Inferior parietal cortex (tissue), 1 donor: ENCODE data around the gene TRAPPC2L.

ENCODE experiments used
- DNase-seq: peaks from one replicate; pipeline ENCODE4 v3.0.0-alpha.2; 2016; ENCODE audit errors: extremely low spot score

Gene TRAPPC2L

DNA sequence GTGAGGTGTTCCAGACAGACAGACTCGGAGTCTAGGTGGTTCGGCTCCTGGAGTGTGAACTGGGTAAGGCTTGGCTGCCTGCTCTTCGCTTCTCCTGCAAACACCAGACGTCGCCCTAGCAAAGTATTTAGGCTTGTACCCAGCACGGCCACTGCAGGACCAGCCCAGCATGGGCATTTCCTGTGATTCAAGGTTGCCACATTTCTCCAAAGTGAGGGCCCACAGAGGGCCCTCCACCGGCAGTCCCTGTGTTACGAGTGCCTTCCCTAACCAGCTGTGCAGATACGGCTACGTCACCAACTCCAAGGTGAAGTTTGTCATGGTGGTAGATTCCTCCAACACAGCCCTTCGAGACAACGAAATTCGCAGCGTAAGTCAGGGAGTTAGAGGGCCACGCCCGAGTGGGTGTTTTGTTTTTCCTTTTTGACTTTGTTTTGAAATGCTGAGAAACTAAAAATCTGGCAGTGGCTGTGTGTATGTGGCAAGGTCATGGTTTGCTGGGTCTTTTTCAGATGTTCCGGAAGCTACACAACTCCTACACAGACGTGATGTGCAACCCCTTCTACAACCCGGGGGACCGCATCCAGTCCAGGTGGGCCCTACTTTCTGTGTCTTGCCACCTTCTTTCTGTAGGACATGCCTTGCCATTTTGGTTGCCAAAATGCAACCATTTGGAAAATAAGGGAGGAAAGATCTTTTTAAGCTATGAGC, 2.6 kb downstream of the TRAPPC2L start:
- no peak for DNase-seq

GRCh38 chr16:88861359-88861758, 4.4 kb downstream of the TRAPPC2L start:
- DNase-seq: no peak

GRCh38 chr16:88862968-88863367, 6.0 kb downstream of the TRAPPC2L start:
- no peak for DNase-seq

GRCh38 chr16:88863426-88863825, 6.5 kb downstream of the TRAPPC2L start:
- no peak for DNase-seq

- DNase-seq: no peak
Observed at GRCh38 chr16:88864099-88864498, 7.2 kb downstream of the TRAPPC2L start.

GRCh38 chr16:88864521-88864920, 7.6 kb downstream of the TRAPPC2L start:
- no peak for DNase-seq

DNA sequence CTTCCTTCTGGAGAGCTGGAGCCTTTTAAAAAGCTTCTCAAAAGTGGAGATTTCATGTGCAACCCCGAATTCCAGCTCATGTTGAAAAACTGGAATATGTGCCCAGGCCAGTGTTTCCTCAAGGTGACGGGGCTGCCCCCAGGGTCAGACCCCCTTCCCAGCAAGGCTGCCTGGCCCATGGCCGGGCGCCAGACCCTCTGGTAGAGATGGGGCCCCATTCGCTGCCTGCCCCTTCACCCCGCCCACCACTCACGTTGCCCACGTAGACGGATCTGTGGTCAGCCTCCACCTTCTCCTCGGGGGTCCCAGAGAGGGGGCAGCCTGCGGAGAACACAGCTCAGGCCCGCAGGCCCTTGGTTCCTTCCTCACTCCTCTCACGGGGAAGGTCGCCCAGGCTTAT, 8.4 kb downstream of the TRAPPC2L start:
- DNase-seq: no peak

DNA sequence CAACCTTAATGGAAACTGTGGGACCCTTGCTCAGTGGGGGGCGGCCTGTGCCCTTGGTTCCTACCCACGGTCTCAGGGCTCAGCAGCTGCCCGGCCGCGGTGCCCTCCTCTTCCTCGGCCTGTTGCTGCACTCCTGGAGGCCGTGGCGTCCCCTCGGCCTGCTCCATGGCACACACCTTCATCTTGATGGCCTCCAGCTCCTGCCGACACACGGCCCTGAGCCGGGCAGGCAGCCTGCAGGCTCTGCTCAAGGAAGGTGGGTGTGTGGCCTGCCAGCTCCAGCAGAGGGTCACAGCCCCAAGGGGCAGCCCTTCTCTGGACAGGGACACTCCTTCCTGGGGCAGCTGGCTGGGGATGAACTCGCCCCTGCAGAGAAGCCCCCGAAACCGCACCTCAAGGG, 8.8 kb downstream of the TRAPPC2L start:
- DNase-seq: no peak

DNA sequence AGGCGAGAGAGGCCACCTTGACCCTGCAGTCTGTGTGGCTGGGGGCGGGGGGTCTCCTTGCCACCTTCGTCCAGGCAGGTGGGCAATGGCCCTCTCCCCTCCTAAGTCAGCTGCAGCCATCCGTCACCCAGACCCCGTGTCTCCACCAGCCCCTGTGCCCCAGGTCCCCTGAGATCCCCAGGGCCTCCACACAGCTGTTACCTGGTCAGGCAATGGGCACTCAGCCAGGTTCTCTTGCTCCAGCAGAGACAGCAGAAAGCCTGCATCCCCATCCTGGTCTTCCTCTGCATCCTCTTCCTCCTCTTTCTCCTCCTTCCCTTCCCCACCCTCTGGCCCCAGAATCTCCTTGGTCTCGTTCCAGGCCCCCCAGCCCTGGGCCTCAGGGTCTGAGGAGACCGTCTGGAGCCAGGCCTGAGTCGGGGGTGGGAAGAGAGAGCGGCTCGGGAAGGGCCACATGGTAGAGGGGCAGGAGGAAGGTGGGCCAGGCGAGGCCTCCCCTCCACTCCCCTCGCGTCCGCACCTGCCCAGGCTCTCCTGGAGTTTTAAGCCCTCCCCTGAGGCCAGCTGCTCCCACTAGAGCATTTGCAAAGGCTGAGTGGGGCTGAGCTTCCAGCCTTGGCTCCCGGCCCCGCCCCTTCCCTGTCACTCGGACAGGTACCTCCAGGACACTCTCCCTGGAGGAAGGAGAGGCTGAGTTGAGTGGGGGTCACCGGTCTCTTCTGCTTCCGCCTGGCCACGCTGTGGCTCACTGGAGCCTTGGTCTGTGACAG, 9.4 kb downstream of the TRAPPC2L start, which contains the start of gene PABPN1L:
PABPN1L (minus strand) TSS at position 510 of the 770 bp plus-strand sequence; CDS start at position 456, 54 bp downstream.
- DNase-seq: no peak

GRCh38 chr16:88867581-88868246, 10.8 kb downstream of the TRAPPC2L start:
- DNase-seq: no peak

GRCh38 chr16:88868974-88869672, 12.2 kb downstream of the TRAPPC2L start:
- DNase-seq: no peak

DNA sequence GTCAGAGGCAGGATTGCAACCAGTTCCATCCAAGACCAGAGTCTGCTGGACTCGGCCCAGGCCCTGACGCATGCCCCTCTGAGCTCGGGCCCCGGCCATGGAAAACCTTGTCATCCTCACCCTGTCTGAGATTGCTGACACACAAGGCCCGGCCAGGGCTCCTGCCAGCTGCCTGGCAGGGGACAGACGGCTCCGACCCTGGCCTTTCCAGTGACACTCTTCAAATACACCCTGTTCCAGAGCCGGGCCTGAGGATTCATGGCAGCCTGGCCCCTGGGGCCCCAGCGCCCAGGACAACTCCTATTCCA, 12.7 kb downstream of the TRAPPC2L start:
- no peak for DNase-seq

DNA sequence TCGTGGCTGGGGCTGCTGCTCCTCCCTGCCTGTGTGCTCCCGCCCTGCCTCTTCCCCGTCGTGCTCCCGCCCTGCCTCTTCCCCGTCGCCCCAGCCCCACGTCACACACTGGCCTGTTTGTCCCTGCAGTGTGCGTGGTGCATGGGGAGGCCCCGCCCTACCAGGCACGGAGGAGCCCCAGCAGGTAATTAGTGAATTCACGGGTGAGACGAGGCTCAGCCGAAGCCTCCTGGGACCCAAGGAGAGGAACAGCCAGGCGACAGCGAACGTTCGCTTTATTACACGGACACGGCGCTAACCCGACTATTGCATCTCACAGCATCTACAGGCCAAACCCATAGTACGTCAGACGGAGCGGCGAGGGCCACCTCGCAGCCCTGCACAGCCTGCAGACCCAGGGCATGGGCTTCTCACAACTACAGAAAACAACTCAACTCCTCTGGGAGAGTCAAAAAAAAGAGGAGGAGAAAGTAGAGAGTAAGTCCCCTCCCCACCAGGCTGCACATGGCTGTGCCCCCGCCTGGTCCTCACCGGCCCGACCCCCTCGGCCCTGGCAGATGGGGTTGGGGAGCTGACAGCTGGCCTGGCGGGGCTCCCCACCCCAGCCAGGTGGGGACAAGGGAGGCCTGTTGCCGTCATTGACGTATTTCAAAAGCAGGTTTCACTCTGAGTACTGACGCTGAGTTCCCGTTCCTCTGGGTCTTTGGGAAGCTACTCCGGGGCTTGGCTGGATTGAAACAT, 13.9 kb downstream of the TRAPPC2L start:
- DNase-seq: no peak

GRCh38 chr16:88871349-88871702, 14.4 kb downstream of the TRAPPC2L start:
- no peak for DNase-seq

GRCh38 chr16:88871730-88872416, 14.9 kb downstream of the TRAPPC2L start:
- no peak for DNase-seq

DNA sequence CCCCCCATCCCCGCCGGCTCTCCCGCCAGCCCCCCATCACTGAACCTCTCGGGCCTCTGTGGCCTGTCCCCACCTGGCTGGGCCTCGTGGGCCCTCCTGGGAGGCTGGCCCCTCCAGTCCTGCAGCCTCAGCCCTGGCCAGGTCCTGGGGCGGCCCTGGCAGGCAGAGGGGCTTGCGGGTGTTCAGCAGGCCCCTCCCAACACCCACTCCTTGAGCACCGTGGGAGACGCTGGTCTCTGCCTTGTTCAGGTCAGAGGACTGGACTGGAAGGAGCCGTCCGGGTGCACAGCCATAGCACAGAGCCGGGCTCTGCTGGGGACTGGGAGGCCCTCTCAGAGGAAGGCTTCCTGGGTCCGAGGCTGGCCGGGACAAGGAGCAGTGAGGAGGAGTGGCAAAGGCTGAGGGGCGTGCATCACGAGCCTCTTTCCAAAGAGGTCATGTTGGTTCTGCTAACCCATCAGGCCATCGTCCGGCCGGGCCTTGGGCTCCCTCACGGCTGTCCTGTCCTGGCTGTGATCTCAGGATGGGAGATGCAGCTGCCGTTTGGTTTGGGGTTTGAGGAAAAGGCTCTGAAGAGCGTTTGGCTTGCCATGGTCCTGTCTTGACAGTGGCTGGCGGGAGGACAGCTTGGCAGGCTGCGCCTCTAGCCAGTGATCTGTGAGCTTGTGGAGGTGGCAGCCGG, 15.9 kb downstream of the TRAPPC2L start:
- DNase-seq: no peak

DNA sequence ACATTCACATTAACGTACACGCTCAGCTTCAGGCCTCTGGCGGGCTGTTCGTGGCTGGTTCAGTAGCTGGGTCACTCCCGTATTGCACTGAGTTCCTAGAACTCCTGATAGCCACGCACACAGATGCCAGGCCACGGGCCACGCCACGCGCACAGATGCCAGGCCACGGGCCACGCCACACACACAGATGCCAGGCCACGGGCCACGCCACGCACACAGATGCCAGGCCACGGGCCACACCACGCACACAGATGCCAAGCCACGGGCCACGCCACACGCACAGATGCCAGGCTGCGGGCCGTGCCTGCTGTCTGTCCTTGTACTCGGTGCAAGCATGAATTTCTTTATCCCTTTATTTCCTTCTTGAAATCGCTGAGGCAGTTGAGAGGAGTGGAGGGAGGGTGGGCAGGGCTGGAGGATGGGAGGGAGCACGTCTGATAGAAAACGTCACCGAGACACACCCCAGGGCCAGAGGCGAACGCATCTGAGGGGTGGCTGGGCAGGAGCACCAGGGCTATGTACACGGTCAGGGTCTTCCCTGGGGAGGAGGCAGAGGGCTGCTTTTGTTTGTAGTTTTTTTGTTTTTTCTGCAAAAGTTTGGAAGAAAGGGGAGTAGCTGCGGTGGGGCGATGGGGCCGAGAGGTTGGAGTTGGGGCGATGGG, 18.1 kb downstream of the TRAPPC2L start:
- DNase-seq: no peak

DNA sequence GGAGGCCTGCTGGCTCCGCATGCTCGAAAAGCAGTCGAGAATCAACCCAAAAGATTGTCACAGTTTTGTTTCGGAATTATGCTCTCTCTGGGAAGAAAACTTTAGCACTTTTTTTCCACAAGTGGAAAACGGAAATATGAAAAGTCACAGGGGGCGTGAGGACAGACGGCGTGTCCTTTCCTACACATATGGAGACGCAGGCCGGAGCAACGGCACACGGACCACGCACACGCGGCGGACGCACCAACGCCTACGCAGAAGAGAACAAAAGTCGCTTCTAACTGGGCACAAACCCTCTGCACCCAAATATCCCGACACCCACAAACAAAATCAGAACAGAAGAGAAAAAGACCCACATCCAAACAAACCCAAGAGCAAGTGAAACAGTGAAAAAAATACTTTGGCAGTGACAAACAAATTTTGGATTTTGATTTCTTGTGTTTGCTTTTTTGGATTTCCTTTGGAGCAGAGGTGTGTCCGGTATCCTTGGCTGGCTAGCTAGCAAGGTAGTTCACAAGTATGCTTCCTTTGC, 18.8 kb downstream of the TRAPPC2L start:
- no peak for DNase-seq

DNA sequence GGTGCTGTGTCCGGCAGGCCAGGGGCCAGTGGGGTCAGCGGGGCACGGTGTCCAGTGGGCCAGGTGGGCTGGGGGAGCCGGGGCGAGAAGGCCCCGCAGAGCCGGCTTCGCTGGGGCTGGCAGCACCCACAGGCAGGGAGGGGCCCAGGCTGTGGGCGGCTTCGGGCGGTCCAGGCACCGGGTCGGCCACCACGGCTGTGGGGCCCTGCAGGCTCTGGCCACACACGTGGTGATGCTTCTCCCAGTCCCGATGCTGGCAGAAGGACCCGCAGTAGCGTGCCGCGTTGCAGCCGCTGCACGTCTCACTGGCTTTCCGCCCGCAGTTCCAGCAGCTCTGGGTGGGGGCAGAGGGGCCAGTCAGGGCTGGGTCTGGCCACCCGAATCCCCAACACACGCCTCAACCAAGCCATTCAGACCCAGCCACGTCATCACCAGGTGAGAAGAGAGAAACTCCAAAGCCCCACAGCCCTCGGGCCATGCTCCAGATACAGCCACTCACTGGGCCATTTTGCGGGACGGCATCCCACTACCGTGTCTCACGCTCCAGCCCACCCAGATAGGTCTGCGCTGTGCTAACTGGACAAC, 20.1 kb downstream of the TRAPPC2L start:
- DNase-seq: no peak
